HFF-Myc (cell line): Measurements from ENCODE around the gene MRPL30.
"Not testable (repeated sequence)": the region's sequence is repeated elsewhere in the genome, so short reads cannot be mapped to it uniquely, and the experiment has no call there.

Experiments
- DNase-seq: peaks from one replicate; pipeline ENCODE4 v3.0.0-alpha.2; 2011; ENCODE audit warnings: low read depth; ENCODE audit errors: extremely low read depth
- H3K4me3 ChIP-seq: replicated peaks from 2 replicates; pipeline ENCODE4 v1.5.1; 2011; ENCODE audit warnings: low read depth, mild to moderate bottlenecking, control low read depth, low read length
- CTCF ChIP-seq: IDR thresholded peaks from 2 replicates; pipeline ENCODE4 v1.5.1; 2012; ENCODE audit warnings: mild to moderate bottlenecking, low read depth, low read length, control low read depth; ENCODE audit errors: missing control alignments

Gene MRPL30

GRCh38 chr2:99184811-99185210 lies 3.8 kb downstream of the MRPL30 start:
- TF ChIP-seq CTCF: no peak
- no peak overlapping the region for H3K4me3 ChIP-seq
- DNase-seq: no peak

- TF ChIP-seq CTCF: no peak
- no peak for DNase-seq
- H3K4me3 ChIP-seq: no peak overlapping the region
Observed at GRCh38 chr2:99187011-99187410, 6.0 kb downstream of the MRPL30 start.

GRCh38 chr2:99188357-99188756 lies 7.4 kb downstream of the MRPL30 start:
- no peak for TF ChIP-seq CTCF
- no peak overlapping the region for H3K4me3 ChIP-seq
- no peak for DNase-seq

- DNase-seq: no peak
- no peak for TF ChIP-seq CTCF
- no peak overlapping the region for H3K4me3 ChIP-seq
Observed at GRCh38 chr2:99190548-99190947, 9.6 kb downstream of the MRPL30 start.

- not testable (repeated sequence) for H3K4me3 ChIP-seq, DNase-seq
Observed at GRCh38 chr2:99192364-99192763, 11.4 kb downstream of the MRPL30 start.

GRCh38 chr2:99198103-99198841 lies 17.3 kb downstream of the MRPL30 start:
- DNase-seq: no peak
- no peak overlapping the region for H3K4me3 ChIP-seq
- no peak for TF ChIP-seq CTCF

GRCh38 chr2:99200076-99200800 lies 19.3 kb downstream of the MRPL30 start:
- TF ChIP-seq CTCF: no peak
- H3K4me3 ChIP-seq: no peak overlapping the region
- no peak for DNase-seq
